Fibroblast of lung (primary cell): ENCODE results near the gene FN3K. TPM values are rescaled to one million over a fixed set of nuclear protein-coding genes. Genes with fewer than 3 reads are reported as not detected.

Source experiments
- DNase-seq, 2 donors: peaks; one replicate each; pipeline versions ENCODE4 v3.0.0 to v3.0.0-alpha.2; 2010; ENCODE audit warnings: low read depth in 2 of 2
- H2AFZ ChIP-seq: 2 replicates; pipeline ENCODE4 v1.5.1; 2012; ENCODE audit warnings: low read length, control low read depth, inconsistent platforms
- H3K27ac ChIP-seq: 2 replicates; pipeline ENCODE4 v1.5.1; 2011; ENCODE audit warnings: low read length, control low read depth; ENCODE audit not compliant: insufficient read depth
- H3K27me3 ChIP-seq: 2 replicates; pipeline ENCODE4 v1.5.1; 2011; ENCODE audit warnings: mild to moderate bottlenecking, low read length; ENCODE audit not compliant: control insufficient read depth, insufficient read depth
- H3K36me3 ChIP-seq: 2 replicates; pipeline ENCODE4 v1.5.1; 2011; ENCODE audit warnings: low read length; ENCODE audit not compliant: control insufficient read depth, insufficient read depth
- H3K4me1 ChIP-seq: 2 replicates; pipeline ENCODE4 v1.5.1; 2011; ENCODE audit warnings: low read length; ENCODE audit not compliant: control insufficient read depth, insufficient read depth; ENCODE audit errors: extremely low read depth
- H3K4me2 ChIP-seq: 2 replicates; pipeline ENCODE4 v1.5.1; 2011; ENCODE audit warnings: low read length, control low read depth; ENCODE audit not compliant: insufficient read depth; ENCODE audit errors: extremely low read depth
- H3K4me3 ChIP-seq, 4 experiments: fragments of 200-600 bp in 1 of 4; sonication (generic) in 1 of 4; replicated peaks in 1 of 4; 2 replicates each; pipeline ENCODE4 v1.5.1; 2011 to 2016; ENCODE audit warnings: low read length in 4 of 4, low read depth in 3 of 4, mild to moderate bottlenecking in 3 of 4, control low read depth in 2 of 4, inconsistent platforms in 1 of 4, mixed read lengths in 1 of 4; ENCODE audit not compliant: insufficient read depth in 1 of 4; ENCODE audit errors: control extremely low read depth in 1 of 4
- H3K79me2 ChIP-seq: 2 replicates; pipeline ENCODE4 v1.5.1; 2012; ENCODE audit warnings: mild to moderate bottlenecking, low read length, inconsistent platforms; ENCODE audit not compliant: control insufficient read depth, insufficient read depth
- H3K9ac ChIP-seq: 2 replicates; pipeline ENCODE4 v1.5.1; 2011; ENCODE audit warnings: mild to moderate bottlenecking, low read length, control low read depth; ENCODE audit not compliant: insufficient read depth
- H3K9me3 ChIP-seq: 2 replicates; pipeline ENCODE4 v1.5.1; 2012; ENCODE audit warnings: low read depth, low read length; ENCODE audit not compliant: control insufficient read depth, insufficient read depth
- H4K20me1 ChIP-seq: 2 replicates; pipeline ENCODE4 v1.5.1; 2011; ENCODE audit warnings: low read length; ENCODE audit not compliant: control insufficient read depth, insufficient read depth; ENCODE audit errors: extremely low read depth
- EZH2 ChIP-seq: IDR thresholded peaks from 2 replicates; pipeline ENCODE4 v1.5.1; 2012; ENCODE audit warnings: low read length, control low read depth, mild to moderate bottlenecking; ENCODE audit errors: missing control alignments
- polyA plus RNA-seq, 2 donors: library from polyadenylated mRNA; depleted of rRNA in 1 of 2; stranded (reverse) in 1 of 2; unstranded in 1 of 2; fragments of >200 nt; gene quantifications; 2 replicates each; pipeline ENCODE4 v1.2.1, GENCODE V29; 2011 to 2012; ENCODE audit warnings: missing spikeins in 1 of 2
- total RNA-seq: library from RNA; depleted of rRNA; stranded (reverse); fragments of >200 nt; gene quantifications from 2 replicates; pipeline ENCODE4 v1.2.1, GENCODE V29; 2014
- TF ChIP-seq, protein P1 (sequence below), 2 donors: IDR thresholded peaks in 1 of 2; conservative IDR thresholded peaks in 1 of 2; 1 replicate in 1 of 2; 2 replicates in 1 of 2; pipeline ENCODE4 v1.5.1; 2011 to 2012; ENCODE audit warnings: low read length in 2 of 2, control low read depth in 1 of 2, inconsistent platforms in 1 of 2, low read depth in 1 of 2, mild to moderate bottlenecking in 1 of 2

FN3K gene
- total and polyA plus RNA-seq, 2 donors (not counting 1 experiment from before 2014, with no cell fraction given) = 0.61 to 8.9 TPM

- H3K27ac ChIP-seq = no peak overlapping the region
- no peaks in the 10 kb centered on the region for H3K4me1 ChIP-seq
- no peak for DNase-seq
- H4K20me1 ChIP-seq = no peaks in the 10 kb centered on the region
- H3K27me3 ChIP-seq = no peaks in the 10 kb centered on the region
- peaks cover 3% of the 10 kb centered on the region for H3K9me3 ChIP-seq
- H3K9ac ChIP-seq = no peak overlapping the region
- H2AFZ ChIP-seq = no peak overlapping the region
- H3K4me3 ChIP-seq = no peak overlapping the region
- no peaks in the 10 kb centered on the region for H3K79me2 ChIP-seq
- H3K36me3 ChIP-seq = peaks cover 4% of the 10 kb centered on the region
- no peak for TF ChIP-seq EZH2
- TF ChIP-seq, protein P1, sequence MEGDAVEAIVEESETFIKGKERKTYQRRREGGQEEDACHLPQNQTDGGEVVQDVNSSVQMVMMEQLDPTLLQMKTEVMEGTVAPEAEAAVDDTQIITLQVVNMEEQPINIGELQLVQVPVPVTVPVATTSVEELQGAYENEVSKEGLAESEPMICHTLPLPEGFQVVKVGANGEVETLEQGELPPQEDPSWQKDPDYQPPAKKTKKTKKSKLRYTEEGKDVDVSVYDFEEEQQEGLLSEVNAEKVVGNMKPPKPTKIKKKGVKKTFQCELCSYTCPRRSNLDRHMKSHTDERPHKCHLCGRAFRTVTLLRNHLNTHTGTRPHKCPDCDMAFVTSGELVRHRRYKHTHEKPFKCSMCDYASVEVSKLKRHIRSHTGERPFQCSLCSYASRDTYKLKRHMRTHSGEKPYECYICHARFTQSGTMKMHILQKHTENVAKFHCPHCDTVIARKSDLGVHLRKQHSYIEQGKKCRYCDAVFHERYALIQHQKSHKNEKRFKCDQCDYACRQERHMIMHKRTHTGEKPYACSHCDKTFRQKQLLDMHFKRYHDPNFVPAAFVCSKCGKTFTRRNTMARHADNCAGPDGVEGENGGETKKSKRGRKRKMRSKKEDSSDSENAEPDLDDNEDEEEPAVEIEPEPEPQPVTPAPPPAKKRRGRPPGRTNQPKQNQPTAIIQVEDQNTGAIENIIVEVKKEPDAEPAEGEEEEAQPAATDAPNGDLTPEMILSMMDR (conservative IDR thresholded peaks at IDR 0.05 in 1 of 2, IDR thresholded peaks at IDR 0.05 in 1 of 2; ENCODE audit: low read depth in 1 of 2, low read length in 2 of 2) = no peak
- no peak overlapping the region for H3K4me2 ChIP-seq
These were observed 10.1 kb downstream of the FN3K start for GRCh38 chr17:82745524-82745923.

DNA sequence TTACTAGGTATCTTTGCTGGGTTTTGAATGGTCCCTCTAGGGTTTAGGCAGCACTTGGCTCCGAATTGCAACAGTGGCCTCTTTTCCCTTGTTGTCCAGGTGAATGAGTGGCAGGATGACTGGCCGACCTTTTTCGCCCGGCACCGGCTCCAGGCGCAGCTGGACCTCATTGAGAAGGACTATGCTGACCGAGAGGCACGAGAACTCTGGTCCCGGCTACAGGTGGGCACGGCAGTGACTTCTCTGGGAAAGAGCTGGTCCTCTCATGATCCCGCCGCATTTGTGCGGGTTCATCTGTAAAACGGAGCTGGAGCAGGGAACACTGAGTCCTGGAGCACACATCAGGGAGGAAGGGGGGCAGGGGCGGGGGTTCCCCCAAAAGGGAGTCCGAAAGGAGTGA lies 13.3 kb downstream of the FN3K start:
- Histone ChIP-seq H3K27ac (no peak overlapping the region), H3K9ac (no peak overlapping the region), H3K4me2 (no peak overlapping the region), H3K4me1 (no peaks in the 10 kb centered on the region), H3K36me3 (no peaks in the 10 kb centered on the region), H3K4me3 (no peak overlapping the region), H4K20me1 (no peaks in the 10 kb centered on the region), H2AFZ (no peak overlapping the region), H3K9me3 (no peaks in the 10 kb centered on the region), H3K27me3 (no peaks in the 10 kb centered on the region), H3K79me2 (peaks cover 11% of the 10 kb centered on the region)
- DNase-seq = no peak
- TF ChIP-seq, protein P1 (conservative IDR thresholded peaks at IDR 0.05 in 1 of 2, IDR thresholded peaks at IDR 0.05 in 1 of 2; ENCODE audit: low read depth in 1 of 2, low read length in 2 of 2) = no peak

DNA sequence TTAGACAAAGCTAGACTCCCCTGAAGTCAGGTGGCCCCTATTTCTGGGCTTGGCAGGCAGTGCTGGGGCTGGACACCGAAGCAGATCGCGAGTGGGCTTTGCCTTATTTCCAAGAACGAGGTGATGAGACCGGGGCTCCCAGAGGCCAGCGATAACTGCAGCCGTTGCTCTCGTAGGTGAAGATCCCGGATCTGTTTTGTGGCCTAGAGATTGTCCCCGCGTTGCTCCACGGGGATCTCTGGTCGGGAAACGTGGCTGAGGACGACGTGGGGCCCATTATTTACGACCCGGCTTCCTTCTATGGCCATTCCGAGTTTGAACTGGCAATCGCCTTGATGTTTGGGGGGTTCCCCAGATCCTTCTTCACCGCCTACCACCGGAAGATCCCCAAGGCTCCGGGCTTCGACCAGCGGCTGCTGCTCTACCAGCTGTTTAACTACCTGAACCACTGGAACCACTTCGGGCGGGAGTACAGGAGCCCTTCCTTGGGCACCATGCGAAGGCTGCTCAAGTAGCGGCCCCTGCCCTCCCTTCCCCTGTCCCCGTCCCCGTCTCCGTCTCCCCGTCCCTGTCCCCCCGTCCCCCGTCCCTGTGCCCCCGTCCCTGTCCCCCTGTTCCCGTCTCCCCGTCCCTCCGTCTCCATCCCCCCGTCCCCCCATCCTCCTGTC lies 15.0 kb downstream of the FN3K start:
- Histone ChIP-seq H3K4me1 (no peaks in the 10 kb centered on the region), H3K27me3 (no peaks in the 10 kb centered on the region), H3K36me3 (no peaks in the 10 kb centered on the region), H3K79me2 (peaks cover 24% of the 10 kb centered on the region), H3K27ac (no peak overlapping the region), H3K9ac (no peak overlapping the region), H3K4me3 (no peak overlapping the region), H3K9me3 (no peaks in the 10 kb centered on the region), H3K4me2 (no peak overlapping the region), H2AFZ (no peak overlapping the region), H4K20me1 (no peaks in the 10 kb centered on the region)
- DNase-seq = no peak
- TF ChIP-seq EZH2 = no peak
- TF ChIP-seq, protein P1 (conservative IDR thresholded peaks at IDR 0.05 in 1 of 2, IDR thresholded peaks at IDR 0.05 in 1 of 2; ENCODE audit: low read depth in 1 of 2, low read length in 2 of 2) = no peak
